Inflammatory macrophage treated with lipopolysaccharide for 1 hour (primary cell): ENCODE measurements around the gene CDH13.

Experiments used
- DNase-seq, 2 donors: peaks; one replicate each; pipeline ENCODE4 v3.0.0-alpha.2; 2020 to 2022

The CDH13 gene

GRCh38 chr16:82855471-82855870 lies 228.7 kb downstream of the CDH13 start:
- no peak for DNase-seq

- DNase-seq, result no peak
Measured at GRCh38 chr16:82857693-82858365, 231.1 kb downstream of the CDH13 start.

DNA sequence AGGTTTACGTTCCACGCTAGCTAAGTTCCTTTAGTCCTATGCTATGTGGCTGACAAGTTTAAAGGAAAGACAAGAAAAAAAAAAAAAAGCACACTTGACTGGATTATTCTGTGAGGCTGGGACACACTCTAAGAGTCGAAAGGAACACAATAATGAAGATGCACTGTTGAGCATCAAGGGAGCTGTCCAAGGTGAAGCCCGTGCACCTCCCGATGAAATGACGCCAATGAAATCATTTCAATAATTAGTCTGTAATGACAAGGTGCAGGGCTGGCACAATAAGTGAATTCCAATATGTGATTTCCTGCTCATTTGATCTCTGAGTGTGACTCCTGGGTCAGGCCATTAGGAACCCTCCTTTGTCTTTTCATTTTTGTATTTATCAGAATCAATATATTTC lies 232.9 kb downstream of the CDH13 start:
- DNase-seq, result no peak

- no peak for DNase-seq
Measured at GRCh38 chr16:82860071-82860470, 233.3 kb downstream of the CDH13 start.

- DNase-seq, result no peak
Measured at GRCh38 chr16:82862057-82862456, 235.3 kb downstream of the CDH13 start.

DNA sequence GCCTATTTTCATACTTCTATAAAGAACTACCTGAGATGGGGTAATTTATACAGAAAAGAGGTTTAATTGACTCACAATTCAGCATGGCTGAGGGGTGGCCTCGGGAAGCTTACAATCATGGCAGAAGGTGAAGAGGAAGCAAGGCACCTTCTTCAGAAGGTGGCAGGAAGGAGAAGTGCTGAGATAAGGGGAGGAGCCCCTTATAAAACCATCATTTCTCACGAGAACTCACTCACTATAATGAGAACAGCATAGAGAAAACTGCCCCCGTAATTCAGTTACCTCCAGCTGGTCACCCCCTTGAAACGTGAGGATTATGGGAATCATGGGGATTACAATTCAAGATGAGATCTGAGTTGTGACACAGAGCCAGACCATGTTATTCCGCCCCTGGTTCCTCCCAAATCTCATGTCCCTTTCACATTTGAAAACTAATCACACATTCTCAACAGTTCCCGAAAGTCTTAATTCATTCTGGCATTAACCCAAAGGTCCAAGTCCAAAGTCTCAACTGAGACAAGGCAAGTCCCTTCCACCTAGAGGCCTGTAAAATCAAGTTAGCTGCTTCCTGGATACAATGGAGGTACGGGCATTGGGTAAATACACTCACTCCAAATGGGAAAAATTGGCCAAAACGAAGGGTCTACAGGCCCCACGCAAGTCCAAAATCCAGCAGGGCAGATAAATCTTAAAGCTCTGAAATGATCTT lies 237.7 kb downstream of the CDH13 start:
- DNase-seq, result no peak

DNA sequence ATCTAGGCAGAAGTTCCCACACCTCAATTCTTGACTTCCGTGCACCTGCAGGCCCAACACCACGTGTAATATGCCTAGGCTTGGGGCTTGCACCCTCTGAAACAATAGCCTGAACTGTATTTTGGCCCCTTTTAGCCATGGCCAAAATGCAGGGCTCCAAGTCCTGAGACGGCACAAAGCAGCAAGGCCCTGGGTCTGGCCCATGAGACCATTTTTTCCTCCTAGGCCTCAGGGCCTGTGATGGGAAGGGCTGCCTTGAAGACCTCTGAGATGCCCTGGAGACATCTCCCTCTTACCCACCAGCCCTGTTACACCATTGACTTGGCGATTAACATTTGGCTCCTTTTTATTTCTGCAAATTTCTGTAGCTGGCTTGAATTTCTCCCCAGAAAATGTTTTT lies 238.6 kb downstream of the CDH13 start:
- DNase-seq, result no peak

DNA sequence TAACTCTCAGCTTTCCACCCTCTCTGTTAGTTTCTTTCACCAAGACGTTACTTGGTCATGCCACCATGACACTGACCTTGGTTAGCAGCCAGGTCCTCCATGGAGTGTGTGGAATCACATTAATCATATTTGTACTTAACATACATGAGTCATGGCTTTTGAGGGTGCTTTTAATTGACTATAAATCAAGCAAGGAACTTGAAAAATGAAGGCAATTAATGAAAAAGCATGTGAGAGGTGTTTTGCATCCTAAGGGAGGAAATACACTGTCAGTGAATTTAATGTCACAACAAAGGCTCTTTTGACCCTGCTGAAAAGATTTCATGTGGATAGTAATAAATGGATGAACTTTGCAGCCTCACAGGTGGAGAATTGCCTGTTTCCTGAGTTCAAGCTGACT lies 240.7 kb downstream of the CDH13 start:
- DNase-seq, result no peak

DNA sequence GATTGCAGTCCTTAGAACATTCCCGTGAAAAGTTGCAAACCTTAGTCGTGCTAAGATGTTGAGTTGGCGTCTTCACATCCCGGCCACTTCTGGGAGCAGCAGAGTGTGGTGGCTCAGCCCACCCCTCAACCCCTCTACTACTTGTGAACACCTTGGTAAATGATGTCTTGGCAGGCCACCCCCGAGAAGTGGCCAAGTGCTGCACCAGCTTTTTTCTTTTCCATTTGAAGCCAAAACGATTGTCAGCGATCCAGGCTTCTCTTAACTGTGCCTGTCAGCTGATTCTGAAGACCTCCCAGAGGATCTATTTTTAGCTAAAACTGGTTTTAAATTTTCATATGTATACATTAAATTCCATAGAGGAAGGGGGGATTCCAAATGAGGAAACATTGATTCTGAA lies 247.5 kb downstream of the CDH13 start:
- no peak for DNase-seq

GRCh38 chr16:82874672-82875071 lies 247.9 kb downstream of the CDH13 start:
- DNase-seq, result no peak

DNA sequence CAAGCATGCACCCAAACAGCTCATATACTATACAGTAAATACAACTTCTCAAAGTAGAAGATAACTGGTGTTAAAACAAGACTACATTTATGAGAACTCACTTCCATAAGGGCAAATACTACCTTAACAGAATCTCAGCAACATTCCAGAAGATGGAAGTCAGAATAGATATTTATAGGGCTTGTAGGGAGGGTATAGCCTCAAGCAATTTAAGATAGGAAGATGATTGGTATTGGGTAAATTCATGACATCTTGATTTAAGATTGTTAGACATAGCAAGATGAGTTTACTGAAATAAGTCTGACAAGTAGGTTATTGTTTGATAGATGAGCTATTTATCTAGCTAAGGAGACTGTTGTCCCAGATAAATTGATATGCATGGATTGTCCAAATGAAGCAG lies 250.2 kb downstream of the CDH13 start:
- no peak for DNase-seq

DNA sequence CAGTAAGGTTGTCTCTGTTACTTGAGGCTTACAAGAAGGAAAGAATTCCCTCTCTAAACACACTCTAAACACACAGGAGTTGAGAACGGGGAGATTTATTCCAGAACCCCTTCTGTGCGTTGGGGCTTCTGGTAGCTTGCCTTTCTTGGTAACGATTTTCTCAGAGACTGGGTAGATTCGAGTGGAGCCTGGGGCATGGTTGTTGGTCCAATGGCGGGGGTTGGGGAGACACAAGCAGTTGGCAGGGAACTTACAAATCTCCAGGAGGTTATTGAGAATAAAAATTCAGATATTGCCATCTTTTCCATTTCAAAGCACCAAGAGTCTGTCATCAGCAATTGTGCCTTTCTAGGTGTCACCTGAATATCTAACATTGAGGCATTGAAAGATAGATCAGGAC lies 251.7 kb downstream of the CDH13 start:
- no peak for DNase-seq

GRCh38 chr16:82880346-82880745 lies 253.6 kb downstream of the CDH13 start:
- DNase-seq, result no peak

DNA sequence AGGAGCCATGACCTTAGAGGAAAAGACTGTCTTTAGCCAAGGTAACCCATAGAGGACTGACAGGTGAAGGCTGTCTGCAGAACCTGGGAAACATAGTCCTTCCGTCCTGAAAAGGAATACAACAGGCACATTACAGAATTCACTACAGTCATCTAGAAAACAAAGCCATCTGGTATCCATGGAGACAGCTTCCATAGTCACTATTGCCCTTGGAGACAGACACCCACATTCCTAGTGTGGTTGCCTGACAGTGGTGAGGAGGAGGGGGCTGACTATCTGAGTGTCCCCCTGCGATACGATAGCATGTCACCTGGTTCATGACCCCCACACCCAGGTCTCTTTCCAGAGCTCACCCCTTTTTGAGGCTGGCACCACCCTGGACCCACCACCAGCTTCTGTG lies 254.7 kb downstream of the CDH13 start:
- no peak for DNase-seq

DNA sequence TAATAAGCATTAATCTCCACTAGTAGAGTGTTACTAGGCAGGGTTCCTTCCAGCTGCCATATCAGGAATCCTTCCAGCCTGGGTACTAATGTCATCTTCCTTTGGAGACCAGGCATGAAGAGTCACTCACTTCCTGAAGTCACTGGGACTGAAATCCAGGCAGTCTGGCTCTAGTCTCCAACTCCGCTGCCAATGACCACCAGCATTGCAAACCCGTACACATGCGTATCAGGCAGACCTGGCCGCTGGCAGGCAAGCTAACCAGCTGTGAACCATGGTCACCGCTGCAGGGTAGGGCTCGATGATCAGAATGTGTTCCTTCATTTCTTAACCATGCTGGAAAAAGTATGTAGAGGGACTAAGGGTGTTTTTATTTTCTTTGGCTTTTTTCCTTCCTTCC lies 255.5 kb downstream of the CDH13 start:
- DNase-seq, result no peak

- no peak for DNase-seq
Measured at GRCh38 chr16:82882982-82883835, 256.4 kb downstream of the CDH13 start.

DNA sequence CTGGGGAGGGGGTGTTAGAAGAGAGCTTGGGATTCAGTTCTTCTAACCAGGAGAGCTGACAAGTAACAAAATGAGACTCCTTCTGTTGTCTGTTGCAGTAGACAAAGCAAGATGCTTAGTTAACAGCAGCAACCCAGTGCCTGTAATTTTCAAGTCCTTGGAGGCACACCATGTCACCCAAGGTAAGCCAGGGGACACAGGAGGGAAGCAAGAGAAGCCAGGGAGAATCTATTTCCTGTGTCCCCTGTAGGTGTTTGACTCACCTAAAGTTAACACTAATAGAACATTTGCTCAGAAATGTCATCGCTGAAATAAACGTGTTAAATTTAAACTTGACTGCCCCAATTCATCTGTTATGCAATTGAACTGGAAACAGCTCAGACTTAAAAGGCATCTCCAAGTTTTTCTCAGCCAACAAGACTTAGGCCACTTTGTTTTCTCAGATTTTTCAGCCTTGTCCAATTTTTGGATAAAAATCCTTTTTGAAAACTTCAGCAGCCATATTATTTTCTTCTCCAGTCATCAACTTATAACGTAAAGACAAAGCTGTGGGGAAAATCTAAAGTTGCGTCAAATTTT lies 257.6 kb downstream of the CDH13 start:
- no peak for DNase-seq

- DNase-seq, result no peak
Measured at GRCh38 chr16:82886146-82886545, 259.4 kb downstream of the CDH13 start.

GRCh38 chr16:82888591-82889001 lies 261.8 kb downstream of the CDH13 start:
- DNase-seq, result no peak

DNA sequence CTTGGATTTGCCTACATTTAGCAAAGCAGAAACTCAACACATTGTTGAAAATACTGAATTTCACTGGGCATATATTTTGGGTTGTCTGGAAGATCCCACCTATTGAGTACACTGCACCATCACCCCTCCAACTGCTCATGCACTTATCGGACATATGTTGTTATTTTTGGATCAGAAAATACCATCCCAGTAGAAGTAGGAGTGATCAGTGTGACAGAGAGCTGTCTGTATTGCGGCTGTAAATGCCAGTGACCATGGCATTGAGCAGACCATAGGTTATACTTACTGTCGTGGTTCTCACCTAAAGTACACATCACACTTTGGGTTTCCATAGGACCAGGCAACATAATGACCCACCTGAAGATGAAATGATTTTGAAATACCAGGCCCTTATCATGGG lies 264.7 kb downstream of the CDH13 start:
- DNase-seq, result no peak

GRCh38 chr16:82891918-82892317 lies 265.1 kb downstream of the CDH13 start:
- DNase-seq, result no peak

DNA sequence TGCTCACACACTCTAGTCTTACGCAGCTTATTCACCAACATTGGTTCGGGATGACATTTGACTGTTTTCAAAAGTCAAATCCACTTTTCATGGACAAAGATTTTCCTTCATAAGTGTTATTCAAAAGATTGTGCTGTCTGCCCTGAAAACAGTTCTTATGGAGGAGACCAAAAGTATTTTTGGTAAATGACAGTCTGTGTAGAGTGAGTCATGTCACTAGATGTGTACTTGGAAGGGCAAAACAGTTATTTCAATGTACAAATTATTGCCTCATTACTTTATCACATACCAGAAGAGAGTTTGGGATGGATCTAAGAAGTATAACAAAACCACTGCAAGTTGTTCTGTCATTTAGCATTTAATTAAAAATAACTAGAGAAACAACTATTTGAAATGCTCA lies 265.6 kb downstream of the CDH13 start:
- DNase-seq, result no peak

GRCh38 chr16:82895843-82896242 lies 269.1 kb downstream of the CDH13 start:
- no peak for DNase-seq

GRCh38 chr16:82899006-82899405 lies 272.2 kb downstream of the CDH13 start:
- no peak for DNase-seq
